Nephron progenitor cell (in vitro differentiated cells): ENCODE data around the gene C1QTNF2.
A peak's percentile ranks its signal among the peaks of the same experiment; 100 is the strongest.

ENCODE experiments used
- DNase-seq: peaks from one replicate; pipeline ENCODE4 v3.0.0; 2021
- H3K27ac Mint-ChIP-seq: 2 replicates; pipeline ENCODE4 v1.8.0; 2021; ENCODE audit warnings: mild to moderate bottlenecking, moderate library complexity, mixed read lengths
- H3K27me3 Mint-ChIP-seq: 2 replicates; pipeline ENCODE4 v1.8.0; 2021; ENCODE audit warnings: mild to moderate bottlenecking, low read depth, mixed read lengths; ENCODE audit not compliant: poor library complexity
- H3K36me3 Mint-ChIP-seq: 2 replicates; pipeline ENCODE4 v1.8.0; 2021; ENCODE audit warnings: low read depth, mixed read lengths
- H3K4me1 Mint-ChIP-seq: 2 replicates; pipeline ENCODE4 v1.8.0; 2021; ENCODE audit warnings: mixed read lengths
- H3K4me3 Mint-ChIP-seq: 2 replicates; pipeline ENCODE4 v1.8.0; 2021; ENCODE audit warnings: mild to moderate bottlenecking, moderate library complexity, mixed read lengths
- H3K9me3 Mint-ChIP-seq: 2 replicates; pipeline ENCODE4 v1.8.0; 2021; ENCODE audit warnings: mild to moderate bottlenecking, moderate library complexity, mixed read lengths
- CTCF ChIP-seq: fragments of 200-600 bp; sonication (generic); IDR thresholded peaks from 2 replicates; pipeline ENCODE4 v1.5.0; 2021; ENCODE audit warnings: antibody characterized with exemption

C1QTNF2 gene

GRCh38 chr5:160387445-160387844 lies 17.0 kb upstream of the C1QTNF2 start:
- Mint-ChIP-seq H3K9me3 (peaks cover 43% of the 10 kb centered on the region), H3K27me3 (no peaks in the 10 kb centered on the region), H3K4me1 (no peaks in the 10 kb centered on the region), H3K36me3 (peaks cover 54% of the 10 kb centered on the region), H3K27ac (no peak overlapping the region), H3K4me3 (no peak overlapping the region)
- no peak for DNase-seq
- TF ChIP-seq CTCF: no peak

- Mint-ChIP-seq H3K4me1 (no peaks in the 10 kb centered on the region), H3K9me3 (peaks cover 39% of the 10 kb centered on the region), H3K36me3 (peaks cover 50% of the 10 kb centered on the region), H3K4me3 (no peak overlapping the region), H3K27me3 (no peaks in the 10 kb centered on the region), H3K27ac (peak overlapping the region; percentile 16)
- no peak for DNase-seq
- no peak for TF ChIP-seq CTCF
Observed at GRCh38 chr5:160385496-160385895, 15.1 kb upstream of the C1QTNF2 start.

GRCh38 chr5:160384681-160385080 lies 14.3 kb upstream of the C1QTNF2 start:
- peaks cover 50% of the 10 kb centered on the region for H3K36me3 Mint-ChIP-seq
- H3K4me1 Mint-ChIP-seq: no peaks in the 10 kb centered on the region
- no peak for DNase-seq
- peaks cover 38% of the 10 kb centered on the region for H3K9me3 Mint-ChIP-seq
- H3K4me3 Mint-ChIP-seq: no peak overlapping the region
- no peak for TF ChIP-seq CTCF
- no peak overlapping the region for H3K27ac Mint-ChIP-seq
- H3K27me3 Mint-ChIP-seq: peaks cover 4% of the 10 kb centered on the region

GRCh38 chr5:160382346-160382745 lies 11.9 kb upstream of the C1QTNF2 start:
- DNase-seq: no peak
- Mint-ChIP-seq H3K36me3 (peaks cover 27% of the 10 kb centered on the region), H3K4me1 (no peaks in the 10 kb centered on the region), H3K27ac (no peak overlapping the region), H3K27me3 (peaks cover 6% of the 10 kb centered on the region), H3K9me3 (peaks cover 14% of the 10 kb centered on the region), H3K4me3 (no peak overlapping the region)
- no peak for TF ChIP-seq CTCF

GRCh38 chr5:160380041-160380440 lies 9.6 kb upstream of the C1QTNF2 start:
- H3K27ac Mint-ChIP-seq: no peak overlapping the region
- H3K27me3 Mint-ChIP-seq: peaks cover 15% of the 10 kb centered on the region
- no peak overlapping the region for H3K4me3 Mint-ChIP-seq
- H3K4me1 Mint-ChIP-seq: no peaks in the 10 kb centered on the region
- DNase-seq: no peak
- H3K9me3 Mint-ChIP-seq: no peaks in the 10 kb centered on the region
- TF ChIP-seq CTCF: no peak
- H3K36me3 Mint-ChIP-seq: peaks cover 7% of the 10 kb centered on the region

GRCh38 chr5:160379511-160379910 lies 9.1 kb upstream of the C1QTNF2 start:
- no peak for TF ChIP-seq CTCF
- Mint-ChIP-seq H3K4me1 (no peaks in the 10 kb centered on the region), H3K27ac (no peak overlapping the region), H3K4me3 (no peak overlapping the region), H3K27me3 (peaks cover 19% of the 10 kb centered on the region), H3K9me3 (no peaks in the 10 kb centered on the region), H3K36me3 (peaks cover 5% of the 10 kb centered on the region)
- DNase-seq: no peak
